Peyer's patch (tissue), 4 donors: Measurements from ENCODE around the gene SLC1A1. TPM values are rescaled to one million over a fixed set of nuclear protein-coding genes. Genes with fewer than 3 reads are reported as not detected.
"Not testable (repeated sequence)": the region's sequence is repeated elsewhere in the genome, so short reads cannot be mapped to it uniquely, and the experiment has no call there.

Experiments
- DNase-seq, 3 donors: peaks; one replicate each; pipeline ENCODE4 v3.0.0-alpha.2; 2017 to 2019
- H3K27ac ChIP-seq, 4 donors: fragments of 200-600 bp; sonication (generic); one replicate each; pipeline ENCODE4 v1.5.1; 2016 to 2019
- H3K27me3 ChIP-seq, 2 donors: fragments of 200-600 bp; sonication (generic); one replicate each; pipeline ENCODE4 v1.5.1; 2019
- H3K36me3 ChIP-seq, 3 donors: fragments of 200-600 bp; sonication (generic); one replicate each; pipeline ENCODE4 v1.5.1; 2016 to 2019
- H3K4me1 ChIP-seq, 4 donors: fragments of 200-600 bp; sonication (generic); one replicate each; pipeline ENCODE4 v1.5.1; 2016 to 2019
- H3K4me3 ChIP-seq, 4 donors: fragments of 200-600 bp; sonication (generic); 1 replicate in 3 of 4; 2 replicates in 1 of 4; pipeline ENCODE4 v1.5.1; 2016 to 2019; ENCODE audit warnings: mild to moderate bottlenecking in 1 of 4
- H3K9me3 ChIP-seq, 4 donors: fragments of 200-600 bp; sonication (generic); one replicate each; pipeline ENCODE4 v1.5.1; 2016 to 2019; ENCODE audit warnings: mild to moderate bottlenecking in 1 of 4
- CTCF ChIP-seq, 6 experiments: fragments of 450-650 bp in 4 of 6; fragments of 200-600 bp in 2 of 6; sonication (generic) in 1 of 6; IDR thresholded peaks; one replicate each; pipeline ENCODE4 v1.5.1; 2017 to 2019; ENCODE audit warnings: antibody characterized with exemption in 6 of 6, mild to moderate bottlenecking in 3 of 6, moderate library complexity in 1 of 6
- POLR2A ChIP-seq, 2 donors: fragments of 450-650 bp; IDR thresholded peaks; one replicate each; pipeline ENCODE4 v1.5.1; 2017; ENCODE audit warnings: antibody characterized with exemption in 2 of 2, mild to moderate bottlenecking in 2 of 2, moderate library complexity in 2 of 2
- total RNA-seq, 4 donors: library from RNA; depleted of rRNA; stranded (reverse); fragments of >200 nt; gene quantifications; one replicate each; pipeline ENCODE4 v1.1.0, GENCODE V29; 2016

The SLC1A1 gene
- total RNA-seq, 4 donors from 2014 or later = 5.0 to 357 (median 145) TPM

- no peaks in the 10 kb centered on the region for H3K9me3 ChIP-seq
- no peak overlapping the region for H3K27ac ChIP-seq
- TF ChIP-seq POLR2A (IDR thresholded peaks at IDR 0.05) (no peak), CTCF (IDR thresholded peaks at IDR 0.05) (no peak)
Measured at GRCh38 chr9:4517274-4517673, 27.0 kb downstream of the SLC1A1 start.

GRCh38 chr9:4519604-4520003 is 29.3 kb downstream of the SLC1A1 start:
- DNase-seq = no peak
- Histone ChIP-seq H3K9me3 (no peaks in the 10 kb centered on the region), H3K4me3 (no peak overlapping the region), H3K36me3 (no peaks in the 10 kb centered on the region), H3K27ac (no peak overlapping the region), H3K27me3 (no peaks in the 10 kb centered on the region), H3K4me1 (no peaks in the 10 kb centered on the region)
- TF ChIP-seq CTCF (IDR thresholded peaks at IDR 0.05) (no peak), POLR2A (IDR thresholded peaks at IDR 0.05) (no peak)

More at GRCh38 chr9:4517274-4517673, 27.0 kb downstream of the SLC1A1 start:
- H3K4me1 ChIP-seq = no peaks in the 10 kb centered on the region
- no peaks in the 10 kb centered on the region for H3K36me3 ChIP-seq
- H3K27me3 ChIP-seq = no peaks in the 10 kb centered on the region
- no peak for DNase-seq
- H3K4me3 ChIP-seq = no peak overlapping the region

- no peak for TF ChIP-seq CTCF (IDR thresholded peaks at IDR 0.05)
- TF ChIP-seq POLR2A (IDR thresholded peaks at IDR 0.05) = no peak
- H3K9me3 ChIP-seq = no peaks in the 10 kb centered on the region
- H3K27ac ChIP-seq = no peak overlapping the region
- no peaks in the 10 kb centered on the region for H3K36me3 ChIP-seq
- H3K4me3 ChIP-seq = no peak overlapping the region
- H3K27me3 ChIP-seq = no peaks in the 10 kb centered on the region
- DNase-seq = no peak
- H3K4me1 ChIP-seq = no peaks in the 10 kb centered on the region
Measured at GRCh38 chr9:4520055-4520454, 29.8 kb downstream of the SLC1A1 start.

GRCh38 chr9:4530375-4530774 is 40.1 kb downstream of the SLC1A1 start:
- H3K27me3 ChIP-seq = no peaks in the 10 kb centered on the region
- no peaks in the 10 kb centered on the region for H3K4me1 ChIP-seq
- TF ChIP-seq CTCF (IDR thresholded peaks at IDR 0.05) (no peak), POLR2A (IDR thresholded peaks at IDR 0.05) (no peak)

GRCh38 chr9:4530831-4531230 is 40.6 kb downstream of the SLC1A1 start:
- H3K36me3 ChIP-seq, H3K27me3 ChIP-seq: not testable (repeated sequence)

More at GRCh38 chr9:4530375-4530774, 40.1 kb downstream of the SLC1A1 start:
- H3K4me3 ChIP-seq = no peak overlapping the region
- no peaks in the 10 kb centered on the region for H3K36me3 ChIP-seq
- no peak for DNase-seq
- H3K9me3 ChIP-seq = no peaks in the 10 kb centered on the region
- no peak overlapping the region for H3K27ac ChIP-seq

GRCh38 chr9:4531355-4531754 is 41.1 kb downstream of the SLC1A1 start:
- H3K36me3 ChIP-seq = not testable (repeated sequence)

More at GRCh38 chr9:4530831-4531230, 40.6 kb downstream of the SLC1A1 start:
- not testable (repeated sequence) for H3K4me3 ChIP-seq, H3K9me3 ChIP-seq, H3K4me1 ChIP-seq, H3K27ac ChIP-seq, DNase-seq

GRCh38 chr9:4533881-4534280 is 43.6 kb downstream of the SLC1A1 start:
- not testable (repeated sequence) for H3K27ac ChIP-seq, H3K4me1 ChIP-seq, DNase-seq, H3K9me3 ChIP-seq, H3K36me3 ChIP-seq, H3K4me3 ChIP-seq, H3K27me3 ChIP-seq

More at GRCh38 chr9:4531355-4531754, 41.1 kb downstream of the SLC1A1 start:
- not testable (repeated sequence) for DNase-seq, H3K4me3 ChIP-seq, H3K9me3 ChIP-seq, H3K27ac ChIP-seq, H3K4me1 ChIP-seq, H3K27me3 ChIP-seq

GRCh38 chr9:4536196-4536595 is 45.9 kb downstream of the SLC1A1 start:
- H3K4me3 ChIP-seq, DNase-seq, H3K27me3 ChIP-seq, H3K4me1 ChIP-seq, H3K9me3 ChIP-seq, H3K27ac ChIP-seq, H3K36me3 ChIP-seq: not testable (repeated sequence)
